ENCODE results near the gene TDRD12.

Gene TDRD12

DNA sequence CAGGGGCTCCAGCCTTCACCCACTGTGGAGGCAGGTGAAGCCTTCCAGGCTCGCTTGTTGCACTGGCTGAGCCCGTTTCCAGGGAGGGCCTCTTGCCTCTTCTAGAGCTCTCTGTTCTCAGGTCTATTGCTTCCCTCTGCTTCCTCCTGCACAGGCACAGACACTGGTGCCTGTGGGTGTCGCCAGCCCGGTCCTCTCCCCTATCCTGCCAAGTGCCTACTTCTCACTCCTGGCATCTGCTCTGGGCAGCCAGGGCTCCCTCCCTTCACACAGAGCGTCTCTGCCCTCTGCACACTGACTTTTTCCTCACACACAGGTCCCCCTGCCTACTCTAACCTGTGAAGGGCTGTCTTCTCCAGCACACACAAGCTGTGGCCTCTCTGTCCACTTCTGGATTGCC, 89.7 kb downstream of the TDRD12 start:
- no peak for DNase-seq (ENCODE audit: low read depth in 2 of 3, low spot score in 1 of 3)

DNA sequence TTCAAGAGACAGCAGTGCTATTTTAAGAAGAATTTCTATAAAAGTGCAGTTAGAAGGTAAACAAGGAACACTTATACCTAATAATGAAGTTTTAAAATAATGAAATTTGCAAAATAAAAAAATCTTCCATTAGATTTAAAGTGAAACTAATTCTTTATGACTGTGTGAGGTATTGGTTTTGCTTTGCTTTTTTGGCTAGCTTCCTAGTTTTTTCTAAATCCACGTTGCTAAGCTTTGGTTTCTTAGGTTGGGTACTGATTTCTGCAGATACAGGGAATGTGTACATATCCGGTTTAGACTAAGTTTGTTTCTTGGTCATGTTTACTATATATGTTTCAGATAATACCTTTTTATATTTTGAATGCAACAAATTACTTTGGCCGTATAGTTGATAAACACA, 90.2 kb downstream of the TDRD12 start:
- DNase-seq (ENCODE audit: low read depth in 2 of 3, low spot score in 1 of 3), result no peak

DNA sequence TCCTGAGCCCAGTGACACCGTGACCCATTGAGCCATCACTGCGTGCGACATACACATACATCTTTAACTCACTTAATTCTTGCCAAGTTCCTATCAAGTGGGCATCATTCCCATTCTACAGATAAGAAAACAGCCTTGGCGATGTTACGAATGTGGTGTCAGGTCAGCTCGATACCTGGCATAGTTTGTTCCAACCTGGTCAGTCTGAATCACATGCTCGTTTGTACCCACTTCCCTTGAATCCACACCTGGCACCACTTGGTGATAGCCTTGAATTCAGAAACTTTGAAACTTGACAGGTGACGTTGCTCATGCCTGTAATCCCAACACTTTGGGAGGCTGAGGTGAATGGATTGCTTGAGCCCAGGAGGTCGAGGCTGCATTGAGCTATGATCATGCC, 90.9 kb downstream of the TDRD12 start:
- no peak for DNase-seq (ENCODE audit: low read depth in 2 of 3, low spot score in 1 of 3)

DNA sequence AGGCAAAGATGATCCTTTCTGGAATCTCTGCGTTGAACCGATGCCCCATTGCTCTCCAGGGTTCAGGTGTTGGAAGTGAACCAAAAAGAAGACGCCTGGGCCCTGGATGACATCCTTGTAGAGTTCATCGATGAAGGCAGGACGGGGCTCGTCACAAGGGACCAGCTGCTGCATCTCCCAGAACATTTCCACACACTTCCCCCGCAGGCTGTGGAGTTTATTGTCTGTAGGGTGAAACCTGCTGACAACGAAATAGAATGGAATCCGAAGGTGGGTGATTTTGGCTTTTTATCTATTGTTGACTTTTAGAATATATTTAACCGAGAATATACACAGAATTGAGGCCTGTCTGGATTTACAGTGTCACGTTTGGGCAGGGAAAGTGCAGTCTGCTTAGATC, 91.6 kb downstream of the TDRD12 start:
- DNase-seq (ENCODE audit: low read depth in 2 of 3, low spot score in 1 of 3), result no peak

DNA sequence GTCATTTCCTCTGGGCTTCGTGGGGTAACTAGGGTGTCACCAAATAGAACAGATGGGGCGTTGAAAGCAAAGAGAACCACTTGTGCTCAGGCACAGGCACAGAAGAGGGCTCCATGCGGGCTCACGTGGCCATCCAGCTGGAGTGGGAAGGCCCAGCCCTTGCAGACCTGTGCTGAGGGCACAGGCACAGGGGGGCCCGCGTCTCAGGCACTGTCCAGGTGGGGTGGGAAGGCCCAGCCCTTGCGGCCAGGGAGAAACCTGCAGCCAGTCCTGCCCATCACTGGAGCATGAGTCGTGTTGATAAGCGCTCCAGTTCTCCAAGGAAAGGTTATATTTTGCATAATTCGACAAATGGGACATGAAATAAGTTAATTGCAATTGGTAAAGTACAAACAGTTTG, 92.5 kb downstream of the TDRD12 start:
- DNase-seq (ENCODE audit: low read depth in 2 of 3, low spot score in 1 of 3), result no peak

DNA sequence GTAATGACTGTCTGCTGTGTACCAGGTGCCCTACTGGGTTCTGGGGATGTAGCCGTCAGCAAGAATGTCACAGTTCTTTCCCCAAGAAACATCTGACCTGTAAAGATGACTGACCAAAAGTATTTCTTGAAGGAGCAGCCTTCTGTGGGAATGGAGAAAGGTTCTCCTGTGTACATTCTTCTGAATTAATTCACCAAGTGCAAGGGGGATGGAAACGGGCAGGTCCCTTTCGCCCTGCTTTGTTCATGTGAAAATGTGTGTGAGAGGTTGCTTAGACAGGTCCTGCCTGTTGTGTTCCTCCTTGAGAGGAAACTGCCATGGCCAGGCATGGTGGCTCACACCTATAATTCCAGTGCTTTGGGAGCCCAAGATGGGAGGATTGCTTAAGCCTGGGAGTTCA, 93.0 kb downstream of the TDRD12 start:
- no peak for DNase-seq (ENCODE audit: low read depth in 2 of 3, low spot score in 1 of 3)

DNA sequence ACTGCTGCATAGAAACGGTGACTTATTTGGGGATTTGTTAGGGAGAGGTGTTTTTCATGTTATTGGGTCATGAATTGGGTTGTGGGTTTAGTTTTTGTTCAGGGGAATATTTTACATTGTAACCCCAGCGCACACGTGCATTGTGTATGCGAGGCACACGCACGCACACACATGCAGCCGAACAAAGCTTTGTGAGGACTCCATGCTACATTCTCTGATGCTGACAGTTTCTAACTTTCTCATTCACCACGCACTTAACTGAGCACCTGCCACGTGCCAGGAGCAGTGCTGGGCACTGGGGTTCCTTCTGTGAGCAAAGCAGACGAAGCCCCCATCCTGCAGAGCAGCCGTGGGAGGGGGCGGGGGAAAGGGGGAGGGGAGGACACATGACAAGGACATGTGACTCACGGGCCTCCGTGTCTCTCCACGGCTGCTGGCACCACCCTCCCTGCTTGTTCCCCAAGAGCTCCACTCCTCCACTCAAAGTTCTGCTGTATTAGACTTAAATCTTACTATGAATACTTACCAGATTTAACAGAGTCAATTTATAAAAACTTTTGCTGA, 94.4 kb downstream of the TDRD12 start:
- no peak for DNase-seq (ENCODE audit: low read depth in 2 of 3, low spot score in 1 of 3)

DNA sequence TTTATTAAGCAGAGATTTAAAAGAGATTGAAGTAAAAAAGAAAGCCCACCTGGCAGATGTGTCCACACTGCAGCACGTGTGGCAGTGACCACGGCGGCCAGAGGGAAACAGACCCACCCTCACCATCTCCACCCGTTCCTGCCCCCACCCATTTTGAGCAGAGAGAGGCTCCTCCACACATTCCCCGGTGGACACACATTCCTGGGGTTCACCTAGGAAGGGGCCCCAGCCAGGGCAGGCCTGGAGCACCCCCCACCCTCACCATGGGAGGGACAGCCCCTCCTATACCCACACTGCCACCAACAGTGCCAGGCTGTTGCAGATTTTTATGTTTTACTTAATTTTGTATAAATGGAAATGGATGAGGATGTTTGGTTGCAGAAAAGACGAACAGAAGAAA, 95.1 kb downstream of the TDRD12 start:
- no peak for DNase-seq (ENCODE audit: low read depth in 2 of 3, low spot score in 1 of 3)

DNA sequence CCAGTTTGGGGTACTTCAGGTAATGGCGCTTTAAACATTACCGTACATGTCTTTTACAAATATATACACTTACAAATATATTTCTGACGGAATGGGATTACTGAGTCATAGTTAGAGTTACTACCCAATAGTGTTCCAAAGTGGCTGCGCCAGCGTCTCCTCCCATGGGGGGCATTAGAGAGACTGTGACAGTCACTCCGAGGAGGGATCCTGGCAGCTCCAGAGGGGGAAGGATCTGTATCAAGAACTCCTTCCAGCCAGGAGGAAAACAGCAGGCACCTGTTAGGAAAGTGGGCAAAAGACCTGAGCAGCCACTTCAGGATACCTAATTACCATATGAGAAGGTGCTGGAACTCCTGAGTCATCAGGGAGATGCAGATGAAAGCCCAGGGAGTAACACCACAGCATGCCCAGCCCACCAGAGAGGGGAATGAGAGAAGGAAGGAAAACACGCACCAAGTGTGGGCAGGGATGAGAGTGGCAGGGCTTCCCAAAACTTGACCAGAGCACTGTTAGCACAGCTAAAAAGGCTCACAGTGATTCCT, 97.1 kb downstream of the TDRD12 start:
- DNase-seq (ENCODE audit: low read depth in 2 of 3, low spot score in 1 of 3), result no peak

DNA sequence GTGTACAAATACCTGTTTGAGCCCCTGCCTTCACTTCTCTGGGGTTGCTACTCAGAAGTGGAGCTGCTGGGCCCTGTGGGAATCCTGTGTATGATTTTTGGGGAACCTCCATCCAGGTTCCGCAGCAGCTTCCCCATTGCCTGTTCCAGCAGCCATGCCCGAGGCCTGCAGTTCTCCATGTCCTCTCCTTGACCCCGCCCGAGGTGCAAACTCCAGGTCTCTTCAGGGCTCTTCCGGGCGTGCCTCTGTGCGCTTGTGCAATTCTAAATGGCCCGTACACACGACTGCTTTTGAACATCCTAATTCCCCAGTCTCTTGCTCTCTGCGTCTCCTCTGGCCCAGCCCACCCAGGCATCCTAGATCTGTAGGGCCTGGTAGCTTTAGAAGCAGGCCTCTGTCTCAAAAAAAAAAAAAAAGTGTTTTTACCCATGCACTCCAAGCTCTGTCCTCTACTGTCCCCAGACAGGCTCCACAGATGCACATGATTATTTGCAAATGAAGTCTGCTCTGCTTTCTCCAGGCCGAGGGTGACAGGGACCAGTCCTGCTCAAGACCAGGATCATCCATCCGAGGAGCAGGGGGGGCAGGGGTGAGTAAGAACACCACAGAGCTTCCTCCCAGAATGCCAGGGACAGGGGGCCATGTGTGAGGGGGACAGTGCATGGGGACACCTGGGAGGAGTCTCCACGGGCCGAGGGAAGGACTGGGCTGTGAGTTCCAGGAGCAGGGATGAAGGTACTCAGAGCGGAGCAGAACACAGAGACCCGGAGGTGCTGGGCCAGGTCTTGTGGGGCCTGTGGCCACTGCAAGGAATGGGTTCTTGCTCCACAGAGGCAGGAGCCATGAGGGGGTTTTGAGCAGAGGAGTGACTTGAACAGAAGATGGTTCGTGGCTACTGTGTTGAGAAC, 98.3 kb downstream of the TDRD12 start:
- no peak for DNase-seq (ENCODE audit: low read depth in 2 of 3, low spot score in 1 of 3)

DNA sequence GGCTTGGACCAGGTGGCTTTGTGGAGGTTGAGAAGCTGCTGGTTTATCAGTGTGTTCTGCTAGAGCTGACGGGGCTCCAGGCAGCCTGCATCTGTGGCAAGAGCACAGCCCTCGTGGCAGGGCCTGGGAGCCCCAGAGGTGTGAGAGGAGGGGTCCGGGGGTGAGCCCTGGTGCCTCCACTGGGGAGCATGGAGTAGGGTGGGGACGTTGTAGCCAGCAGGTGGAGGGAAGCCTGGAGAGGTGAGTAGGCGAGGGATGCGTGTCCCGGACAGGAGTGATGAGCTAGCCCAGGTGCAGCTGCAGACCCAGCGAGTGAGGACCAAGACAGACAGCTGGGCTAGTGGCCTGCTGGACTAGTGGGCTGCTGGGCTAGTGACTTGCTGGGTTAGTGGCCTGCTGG, 99.0 kb downstream of the TDRD12 start:
- DNase-seq (ENCODE audit: low read depth in 2 of 3, low spot score in 1 of 3), result no peak

DNA sequence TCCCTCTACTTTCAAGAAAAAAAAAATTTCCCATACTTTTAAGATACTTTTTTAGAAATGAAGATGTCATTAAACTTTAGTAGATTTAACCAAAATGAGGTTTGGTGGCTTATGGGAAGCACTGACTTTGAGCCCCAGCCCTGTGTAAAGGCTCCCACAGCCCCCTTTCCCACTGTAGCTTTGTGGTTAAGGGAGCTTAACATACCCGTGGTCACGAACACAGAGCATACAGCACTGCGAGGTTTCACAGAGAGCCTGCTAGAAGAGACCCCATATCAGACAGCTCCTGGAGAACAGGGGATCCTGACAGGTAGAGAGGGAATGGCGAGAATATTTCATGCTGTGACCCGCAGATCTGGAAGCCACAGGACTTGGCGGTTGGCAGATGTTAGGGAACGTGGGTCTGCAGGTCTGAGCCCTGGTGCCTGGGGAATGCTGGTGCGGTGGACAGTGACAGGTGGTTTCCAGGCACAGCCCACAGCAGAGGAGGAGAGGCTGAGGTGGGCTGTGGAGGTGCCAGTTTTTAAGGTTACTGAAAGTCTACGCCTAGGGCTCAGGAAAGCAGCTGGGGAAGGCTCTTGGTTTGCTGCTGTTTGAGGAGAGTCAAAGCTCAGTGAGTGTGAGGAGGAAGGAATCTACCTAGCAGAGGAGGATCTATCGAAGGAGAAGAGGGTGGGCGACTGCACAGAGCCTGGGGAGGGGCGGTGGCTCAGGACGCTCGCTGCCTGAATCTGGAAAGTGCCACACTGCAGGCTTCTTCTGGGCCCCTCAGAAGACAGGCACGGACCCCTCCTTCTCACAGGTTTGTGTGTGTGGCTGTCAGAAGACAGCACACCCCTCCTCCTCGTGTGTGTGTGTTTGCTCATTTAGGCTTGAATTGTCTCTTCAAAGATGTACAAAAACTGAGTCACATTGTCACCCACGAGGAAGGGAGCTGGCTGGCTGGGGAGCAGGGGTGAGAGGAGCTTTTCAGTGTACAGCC, 100.1 kb downstream of the TDRD12 start:
- DNase-seq (ENCODE audit: low read depth in 2 of 3, low spot score in 1 of 3), result no peak

DNA sequence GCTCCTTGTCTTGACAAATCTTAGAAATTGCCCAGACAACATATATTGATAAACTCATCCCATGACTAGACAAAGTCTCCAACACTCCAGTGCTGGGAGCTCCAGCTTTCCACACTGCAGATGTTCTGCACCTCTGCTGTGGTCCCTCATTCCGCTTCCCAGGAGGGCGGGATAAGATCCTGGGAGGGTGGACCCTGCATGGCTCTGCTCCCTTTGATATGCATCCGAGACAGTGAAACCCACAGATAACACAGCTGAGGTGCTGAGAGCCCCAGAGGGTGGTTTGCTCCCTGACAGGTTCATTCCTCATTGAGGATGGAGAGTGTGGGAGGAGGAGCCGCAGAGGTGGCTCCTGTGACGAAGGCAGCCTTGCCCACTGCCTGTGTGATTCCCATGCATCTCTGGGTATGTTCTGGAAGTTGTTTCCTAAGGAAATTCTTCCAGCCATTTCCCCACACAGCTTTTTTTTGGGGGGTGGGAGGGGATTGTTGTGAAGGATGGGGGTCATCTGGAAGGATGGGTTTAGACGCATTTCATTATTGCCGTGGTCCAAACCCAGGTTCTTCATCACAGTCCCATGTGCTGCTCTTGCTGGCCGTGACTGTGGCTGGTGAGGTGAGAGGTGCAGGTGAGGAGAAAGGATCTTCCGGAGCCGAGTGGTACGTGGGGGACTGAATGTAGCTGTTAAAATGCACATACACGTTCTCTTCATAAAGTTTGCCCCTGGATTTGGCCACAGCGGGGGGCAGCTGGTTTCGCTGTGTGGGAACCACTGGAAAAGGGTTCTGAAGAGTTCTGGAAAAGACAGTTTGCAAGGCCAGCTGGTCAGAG, 103.6 kb downstream of the TDRD12 start:
- no peak for DNase-seq (ENCODE audit: low read depth in 2 of 3, low spot score in 1 of 3)

DNA sequence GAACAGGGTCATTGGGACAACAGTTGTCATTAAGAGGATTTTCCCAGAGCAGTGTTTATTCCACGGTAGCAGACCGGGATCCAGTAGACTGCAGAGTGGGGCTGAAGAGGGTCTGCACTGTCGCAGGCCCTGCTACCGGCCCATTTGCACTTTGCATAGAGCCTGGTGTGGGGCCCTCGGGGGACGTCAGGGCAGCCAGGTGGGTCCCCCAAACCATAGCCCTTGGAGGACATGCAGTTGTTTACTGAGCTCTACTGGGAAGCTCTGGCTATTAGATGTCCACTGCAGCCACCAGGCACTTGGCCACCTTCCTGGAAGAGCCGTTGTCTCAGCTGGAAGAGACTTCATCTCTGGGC, 104.2 kb downstream of the TDRD12 start:
- DNase-seq (ENCODE audit: low read depth in 2 of 3, low spot score in 1 of 3), result no peak

DNA sequence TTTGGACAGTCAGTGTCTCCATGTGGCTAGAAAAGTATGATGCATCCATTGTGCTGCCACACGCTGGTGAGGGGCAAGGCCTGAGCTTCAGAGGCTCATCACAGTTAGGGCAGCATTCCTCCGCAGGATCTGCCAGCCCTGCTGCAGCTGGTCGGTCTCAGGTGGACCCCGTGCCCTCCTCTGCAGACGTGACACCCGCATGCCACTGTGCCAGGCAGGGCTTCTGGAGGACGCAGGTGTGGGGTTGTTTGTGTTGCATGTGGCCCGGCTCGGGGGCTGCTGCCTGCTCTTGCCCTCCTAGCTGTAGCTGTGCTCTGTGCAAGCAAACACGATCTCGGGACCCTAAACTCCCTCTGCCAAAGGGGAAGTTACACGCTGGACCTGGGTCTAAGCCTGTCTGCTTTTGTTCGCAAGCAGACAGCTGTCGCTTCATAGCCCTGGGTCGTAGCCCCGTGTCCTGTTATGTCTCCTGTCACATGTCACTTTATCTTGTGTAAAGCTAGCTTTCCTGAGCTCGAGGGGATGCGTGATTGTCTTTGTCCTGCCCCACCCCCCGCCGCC, 104.7 kb downstream of the TDRD12 start:
- DNase-seq (ENCODE audit: low read depth in 2 of 3, low spot score in 1 of 3), result no peak

DNA sequence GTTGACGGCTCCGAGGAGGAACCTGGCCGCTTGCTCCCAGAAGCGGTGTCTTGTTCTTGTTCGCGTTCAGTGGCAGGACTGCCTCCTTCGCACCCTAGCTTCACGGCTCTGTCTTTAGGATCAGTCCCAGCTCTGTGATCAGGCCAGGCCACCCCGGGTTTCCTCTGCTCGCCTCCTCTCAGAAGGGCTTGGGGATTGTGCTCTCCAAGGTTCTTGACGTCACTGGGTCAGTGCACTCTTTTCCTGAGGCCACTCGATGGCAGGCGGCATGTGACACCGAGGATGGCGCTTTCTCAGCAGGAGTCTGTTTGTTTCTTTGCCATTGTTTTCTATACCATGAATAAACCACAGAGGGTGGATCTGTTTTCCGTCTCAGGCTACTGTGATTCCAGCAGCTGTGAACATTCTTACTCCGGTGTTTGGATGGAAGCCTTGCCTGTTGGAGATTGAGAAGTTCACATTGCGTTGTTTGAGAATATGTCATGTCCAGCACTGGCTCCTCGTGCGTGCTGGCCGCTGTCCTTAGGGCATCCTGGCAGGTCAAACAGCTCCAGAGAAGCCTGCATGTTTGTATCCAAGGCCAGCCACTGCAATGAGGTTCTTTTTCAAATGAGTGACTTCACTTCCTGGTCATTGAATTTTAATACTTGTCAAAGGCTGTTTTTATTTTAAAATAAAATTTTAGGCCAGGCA, 105.5 kb downstream of the TDRD12 start:
- no peak for DNase-seq (ENCODE audit: low read depth in 2 of 3, low spot score in 1 of 3)

DNA sequence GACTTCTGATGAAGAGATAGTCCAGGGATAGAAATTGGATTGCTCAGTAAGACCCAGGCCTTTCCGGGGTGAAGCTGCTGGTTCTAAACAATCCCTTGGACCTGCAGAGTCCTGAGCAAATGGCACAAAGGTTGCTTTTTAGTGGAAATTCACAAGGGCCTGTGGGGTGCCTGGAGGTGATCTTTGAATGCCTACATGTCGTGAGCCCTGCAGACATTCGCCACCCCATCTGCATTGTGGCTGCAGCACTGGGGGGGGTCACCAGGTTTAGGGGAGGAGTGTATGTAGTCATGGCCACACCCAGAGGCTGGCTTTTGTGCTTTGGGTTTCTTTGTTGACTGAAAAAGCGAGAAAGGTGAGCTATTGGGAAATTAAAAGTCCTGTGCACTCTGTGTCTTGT, 108.6 kb downstream of the TDRD12 start:
- DNase-seq (ENCODE audit: low read depth in 2 of 3, low spot score in 1 of 3), result no peak

DNA sequence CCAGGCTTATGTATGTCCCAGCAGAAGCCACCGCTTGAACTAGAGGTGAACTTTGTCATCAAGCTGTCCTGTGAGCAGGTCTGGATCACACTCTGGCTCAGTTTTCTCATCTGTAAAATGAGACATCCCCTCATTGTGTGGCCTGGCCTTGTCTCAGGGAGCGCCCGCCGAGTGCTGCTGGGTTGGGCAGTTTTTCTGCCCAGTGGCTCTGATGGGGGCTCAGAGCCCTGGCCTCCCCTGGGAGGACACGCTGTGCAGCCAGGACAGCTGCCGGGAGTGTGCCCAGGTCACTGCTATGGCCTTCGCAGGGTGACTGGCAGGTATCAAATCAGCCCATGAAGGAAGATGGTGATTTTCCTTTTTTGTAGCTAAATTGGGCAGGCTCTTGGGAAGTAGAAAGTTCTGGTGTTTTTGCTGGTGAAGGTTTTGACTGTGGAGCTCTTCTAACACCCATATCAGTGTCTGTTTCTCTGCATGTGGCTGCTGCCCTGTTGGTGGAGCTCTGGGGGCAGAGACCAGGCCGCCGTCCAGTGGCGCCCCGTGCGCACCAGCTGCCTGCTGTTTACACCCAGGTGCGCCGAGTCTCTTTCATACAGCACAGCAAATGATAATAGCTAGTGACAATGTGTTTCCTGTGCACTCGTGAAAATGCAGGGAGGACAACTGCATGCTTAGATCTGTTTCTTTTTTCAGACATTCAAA, 109.2 kb downstream of the TDRD12 start:
- DNase-seq (ENCODE audit: low read depth in 2 of 3, low spot score in 1 of 3), result no peak

DNA sequence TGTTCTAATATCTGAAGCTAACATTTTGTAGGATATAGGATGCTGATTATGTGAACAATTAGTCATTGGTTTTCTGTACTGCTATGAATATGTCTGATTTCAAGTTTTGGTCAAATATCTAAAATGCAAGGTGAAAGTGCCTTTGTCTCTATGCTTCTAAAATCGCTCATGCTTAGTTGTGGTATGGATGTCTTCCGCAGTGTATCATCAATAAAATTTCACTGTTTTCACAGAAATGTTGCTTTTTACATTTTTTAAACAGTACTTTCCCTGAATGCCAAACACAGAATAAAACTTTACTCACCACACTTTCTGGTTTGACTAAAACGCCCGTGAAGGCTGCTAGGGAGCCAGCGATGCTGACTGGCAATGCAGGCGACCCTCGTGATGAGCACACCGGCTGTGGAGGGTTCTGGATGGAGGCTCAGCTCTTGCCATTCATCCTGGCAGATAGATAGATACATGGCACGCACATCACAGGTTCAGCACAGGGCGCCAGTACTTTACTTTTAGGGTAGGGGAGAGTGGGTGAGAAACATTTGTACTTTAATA, 109.9 kb downstream of the TDRD12 start:
- no peak for DNase-seq (ENCODE audit: low read depth in 2 of 3, low spot score in 1 of 3)

Measured in stimulated activated CD4-positive, alpha-beta T cell treated with anti-CD3 and anti-CD28 coated beads, Interleukin-12 subunit alpha, Interleukin-12 subunit beta, amount 100 ng/mL, for 48 hours (primary cell).